AG09319 (cell line): Measurements from ENCODE around the gene TUBA3C.
"Not testable (repeated sequence)": the region's sequence is repeated elsewhere in the genome, so short reads cannot be mapped to it uniquely, and the experiment has no call there.

ENCODE experiments used
- DNase-seq: peaks from one replicate; pipeline ENCODE4 v3.0.0-alpha.2; 2010; ENCODE audit warnings: low read depth; ENCODE audit errors: extremely low read depth
- TF ChIP-seq, protein P1 (sequence below): IDR thresholded peaks from 2 replicates; pipeline ENCODE4 v1.5.1; 2011; ENCODE audit warnings: low read depth, mild to moderate bottlenecking, inconsistent platforms, low read length, moderate library complexity

TUBA3C gene

DNA sequence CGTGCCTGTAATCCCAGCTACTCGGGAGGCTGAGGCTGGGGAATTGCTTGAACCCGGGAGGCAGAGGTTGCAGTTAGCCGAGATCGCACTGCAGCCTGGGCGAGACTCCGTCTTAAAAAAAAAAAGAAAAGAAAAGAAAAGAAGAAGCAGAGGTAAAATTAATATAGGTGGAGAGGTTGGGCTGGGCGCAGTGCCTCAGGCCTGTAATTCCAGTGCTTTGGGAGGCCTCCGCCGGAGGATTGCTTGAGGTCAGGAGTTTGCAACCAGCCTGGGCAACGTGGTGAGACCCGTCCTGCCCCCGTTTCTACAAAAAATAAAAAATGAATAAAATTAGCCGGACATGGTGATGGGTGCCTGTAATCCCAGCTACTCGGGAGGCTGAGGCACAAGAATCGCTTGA lies 912 bp upstream of the TUBA3C start:
- TF ChIP-seq, protein P1, sequence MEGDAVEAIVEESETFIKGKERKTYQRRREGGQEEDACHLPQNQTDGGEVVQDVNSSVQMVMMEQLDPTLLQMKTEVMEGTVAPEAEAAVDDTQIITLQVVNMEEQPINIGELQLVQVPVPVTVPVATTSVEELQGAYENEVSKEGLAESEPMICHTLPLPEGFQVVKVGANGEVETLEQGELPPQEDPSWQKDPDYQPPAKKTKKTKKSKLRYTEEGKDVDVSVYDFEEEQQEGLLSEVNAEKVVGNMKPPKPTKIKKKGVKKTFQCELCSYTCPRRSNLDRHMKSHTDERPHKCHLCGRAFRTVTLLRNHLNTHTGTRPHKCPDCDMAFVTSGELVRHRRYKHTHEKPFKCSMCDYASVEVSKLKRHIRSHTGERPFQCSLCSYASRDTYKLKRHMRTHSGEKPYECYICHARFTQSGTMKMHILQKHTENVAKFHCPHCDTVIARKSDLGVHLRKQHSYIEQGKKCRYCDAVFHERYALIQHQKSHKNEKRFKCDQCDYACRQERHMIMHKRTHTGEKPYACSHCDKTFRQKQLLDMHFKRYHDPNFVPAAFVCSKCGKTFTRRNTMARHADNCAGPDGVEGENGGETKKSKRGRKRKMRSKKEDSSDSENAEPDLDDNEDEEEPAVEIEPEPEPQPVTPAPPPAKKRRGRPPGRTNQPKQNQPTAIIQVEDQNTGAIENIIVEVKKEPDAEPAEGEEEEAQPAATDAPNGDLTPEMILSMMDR: no peak
- no peak for DNase-seq

DNA sequence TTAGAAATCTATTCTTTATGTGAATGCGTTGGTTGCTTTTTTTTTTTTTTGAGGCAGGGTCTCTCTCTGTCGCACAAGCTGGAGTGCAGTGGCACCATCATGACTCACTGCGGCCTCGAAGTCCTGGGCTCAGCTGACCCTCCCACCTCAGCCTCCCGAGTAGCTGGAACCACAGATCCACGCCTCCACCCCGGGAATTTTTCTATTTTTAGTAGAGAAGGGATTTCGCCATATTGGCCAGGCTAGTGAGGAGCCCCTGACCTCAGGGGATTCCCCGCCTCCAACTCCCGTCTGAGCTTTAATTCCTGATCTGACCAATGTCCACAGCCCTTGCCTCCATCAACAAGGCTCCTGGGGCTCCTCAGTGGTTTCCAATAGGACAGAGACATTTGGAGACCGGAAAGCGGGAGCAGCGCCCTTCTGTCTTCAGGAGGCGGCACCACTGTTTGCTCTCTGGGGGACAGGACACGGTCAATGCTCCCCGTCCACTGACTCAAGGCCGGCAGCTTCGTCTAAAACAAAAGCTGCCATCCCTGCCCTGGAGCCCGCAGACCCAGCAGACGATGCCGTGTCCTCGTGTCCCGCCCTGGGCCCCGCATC lies 503 bp downstream of the TUBA3C start:
- TF ChIP-seq, protein P1: no peak
- no peak for DNase-seq

DNA sequence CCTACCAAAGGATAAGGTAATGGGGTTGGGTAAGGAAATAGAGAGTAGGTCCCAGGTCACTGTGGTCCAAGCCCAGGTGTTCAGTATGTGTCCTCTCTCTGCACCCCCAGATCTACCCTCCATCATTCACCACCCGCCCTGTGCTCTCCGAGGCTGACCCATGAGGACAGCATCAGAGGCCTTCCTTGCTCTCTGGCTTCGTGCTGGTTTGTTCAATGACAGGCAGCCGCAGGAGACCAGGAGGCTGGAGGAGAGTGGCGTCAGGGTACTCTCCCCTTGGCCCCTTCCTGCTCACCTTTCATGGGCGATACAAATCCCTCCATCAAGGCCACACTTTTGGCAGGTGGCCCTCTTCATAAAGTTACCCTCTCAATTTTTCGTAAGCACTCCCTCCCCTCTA lies 1.7 kb downstream of the TUBA3C start:
- TF ChIP-seq, protein P1: no peak

DNA sequence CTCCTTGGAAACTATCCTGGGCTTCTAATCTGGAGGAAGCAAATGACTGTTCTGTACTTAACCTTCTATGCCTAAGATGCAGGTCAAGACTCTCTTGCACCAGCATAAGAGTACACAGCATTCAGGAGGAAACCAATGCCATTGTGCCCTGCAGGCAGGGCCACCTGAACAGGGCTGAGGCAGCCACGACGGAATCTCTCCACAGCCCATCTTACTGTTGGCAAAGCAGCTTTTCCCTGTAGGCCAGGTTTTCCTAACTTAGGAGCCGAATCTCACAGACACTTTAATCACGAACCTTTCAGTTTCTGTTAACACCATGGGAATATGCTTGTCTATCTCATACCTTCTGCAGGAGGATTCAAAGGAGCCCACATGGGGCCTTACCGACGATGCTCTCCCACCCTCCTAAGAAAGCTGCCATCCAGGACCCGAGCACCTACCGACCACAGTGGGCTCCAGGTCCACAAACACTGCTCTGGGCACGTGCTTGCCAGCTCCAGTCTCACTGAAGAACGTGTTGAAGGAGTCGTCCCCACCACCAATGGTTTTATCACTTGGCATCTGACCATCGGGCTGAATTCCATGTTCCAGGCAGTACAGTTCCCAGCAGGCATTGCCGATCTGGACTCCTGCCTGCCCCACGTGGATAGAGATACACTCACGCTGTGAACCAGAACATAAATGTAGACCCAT lies 2.6 kb downstream of the TUBA3C start:
- TF ChIP-seq, protein P1: no peak
- DNase-seq: no peak

More for the DNA sequence above, 1.7 kb downstream of the TUBA3C start:
- no peak for DNase-seq

DNA sequence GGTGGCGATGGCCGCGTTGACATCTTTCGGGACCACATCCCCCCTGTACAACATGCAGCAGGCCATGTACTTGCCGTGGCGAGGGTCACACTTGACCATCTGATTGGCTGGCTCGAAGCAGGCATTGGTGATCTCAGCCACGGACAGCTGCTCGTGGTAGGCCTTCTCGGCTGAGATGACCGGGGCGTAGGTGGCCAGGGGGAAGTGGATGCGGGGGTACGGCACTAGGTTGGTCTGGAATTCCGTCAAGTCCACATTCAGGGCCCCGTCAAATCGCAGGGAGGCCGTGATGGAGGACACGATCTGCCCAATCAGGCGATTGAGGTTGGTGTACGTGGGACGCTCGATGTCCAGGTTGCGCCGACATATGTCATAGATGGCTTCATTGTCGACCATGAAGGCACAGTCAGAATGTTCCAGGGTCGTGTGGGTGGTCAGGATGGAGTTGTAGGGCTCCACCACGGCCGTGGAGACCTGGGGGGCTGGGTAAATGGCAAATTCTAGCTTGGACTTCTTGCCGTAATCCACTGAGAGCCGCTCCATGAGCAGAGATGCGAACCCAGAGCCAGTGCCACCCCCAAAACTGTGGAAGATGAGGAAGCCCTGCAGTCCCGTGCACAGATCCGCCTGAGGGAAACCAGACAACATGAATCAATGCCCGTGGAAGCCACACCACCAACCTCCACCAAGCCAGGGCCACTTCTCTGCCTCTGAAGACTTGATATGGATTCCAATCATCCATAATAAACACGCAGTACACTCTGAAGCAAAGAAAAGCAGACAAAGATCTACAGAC lies 4.4 kb downstream of the TUBA3C start:
- not testable (repeated sequence) for DNase-seq

DNA sequence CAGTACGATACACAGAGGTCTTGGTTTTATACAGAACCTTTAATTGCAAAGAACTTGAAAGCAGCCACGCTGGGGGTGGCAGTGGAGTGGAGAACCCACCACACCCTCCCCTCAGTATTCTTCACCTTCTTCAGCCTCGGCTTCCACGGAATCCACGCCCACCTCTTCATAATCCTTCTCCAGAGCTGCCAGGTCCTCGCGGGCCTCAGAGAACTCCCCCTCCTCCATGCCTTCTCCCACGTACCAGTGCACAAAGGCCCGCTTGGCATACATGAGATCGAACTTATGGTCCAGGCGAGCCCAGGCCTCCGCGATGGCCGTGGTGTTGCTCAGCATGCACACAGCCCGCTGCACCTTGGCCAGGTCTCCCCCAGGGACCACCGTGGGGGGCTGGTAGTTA lies 7.9 kb downstream of the TUBA3C start:
- no peak for DNase-seq

DNA sequence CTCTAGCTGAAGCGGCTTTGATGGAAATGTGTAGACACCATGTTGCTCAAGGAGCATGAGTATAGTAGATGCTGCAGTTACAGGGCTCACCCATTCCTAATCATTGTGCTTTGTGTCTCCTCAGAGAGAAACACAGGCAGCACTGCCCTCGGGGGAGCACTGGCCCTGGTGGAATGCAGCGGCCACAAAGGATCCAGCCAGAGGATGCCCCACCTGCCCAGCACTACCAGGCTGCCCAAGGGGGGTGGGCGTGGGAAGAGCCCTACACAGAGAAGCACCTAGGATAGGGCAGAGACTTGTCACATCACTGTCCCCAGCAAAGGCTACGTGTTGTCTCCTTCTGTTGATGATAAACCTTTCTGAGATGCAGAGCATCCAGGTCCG lies 9.0 kb downstream of the TUBA3C start:
- no peak for DNase-seq
- TF ChIP-seq, protein P1: no peak

More for the DNA sequence above, 7.9 kb downstream of the TUBA3C start:
- TF ChIP-seq, protein P1: no peak
